Left lung (tissue), 10 donors: Measurements from ENCODE around the gene RBMX. TPM values are rescaled to one million over a fixed set of nuclear protein-coding genes. Genes with fewer than 3 reads are reported as not detected.

Experiments used
- ATAC-seq: fragments of 200-7000 bp; cut with Tn5 transposase; one replicate; pipeline ENCODE4 v1.9.1; 2020; ENCODE audit warnings: moderate library complexity
- DNase-seq, 4 donors: peaks; one replicate each; pipeline ENCODE4 v3.0.0-alpha.2; 2013 to 2020
- H3K27ac ChIP-seq, 2 donors: fragments of 200-600 bp; sonication (generic) in 1 of 2; one replicate each; pipeline versions ENCODE4 v1.5.0 to v1.8.0; 2020 to 2021
- H3K27me3 ChIP-seq, 2 donors: fragments of 200-600 bp; sonication (generic) in 1 of 2; one replicate each; pipeline versions ENCODE4 v1.5.0 to v1.8.0; 2020 to 2021
- H3K36me3 ChIP-seq, 2 donors: fragments of 200-600 bp; sonication (generic) in 1 of 2; one replicate each; pipeline versions ENCODE4 v1.5.0 to v1.8.0; 2020 to 2021
- H3K4me1 ChIP-seq, 2 donors: fragments of 200-600 bp; one replicate each; pipeline ENCODE4 v1.8.0; 2021
- H3K4me3 ChIP-seq, 2 donors: fragments of 200-600 bp; sonication (generic) in 1 of 2; one replicate each; pipeline versions ENCODE4 v1.5.0 to v1.8.0; 2020 to 2021; ENCODE audit warnings: mild to moderate bottlenecking in 1 of 2
- H3K9me3 ChIP-seq, 2 donors: fragments of 200-600 bp; sonication (generic) in 1 of 2; one replicate each; pipeline versions ENCODE4 v1.5.0 to v1.8.0; 2020 to 2021
- intact Hi-C, 2 donors: fragments of 100-400 bp; cut with DNase I; formaldehyde crosslinking; loops; one replicate each; pipeline versions ENCODE4 v1.11.2 to v1.14.2; 2022
- polyA plus RNA-seq, 6 donors: library from polyadenylated mRNA; unstranded; fragments of 120-200 nt; gene quantifications; one replicate each; pipeline ENCODE4 v1.2.1, GENCODE V29; 2013; ENCODE audit not compliant: insufficient read length in 6 of 6
- total RNA-seq, 2 donors: library from RNA; stranded (reverse); fragmentation: NEBNext Ultra II Directional; extraction: Animal tissue kit (Norgen Biotek cat#: 25700); gene quantifications; one replicate each; pipeline ENCODE4 v1.2.1, GENCODE V29; 2021
- TF ChIP-seq, protein P1 (sequence below), 2 donors: fragments of 200-600 bp; sonication (generic) in 1 of 2; IDR thresholded peaks; one replicate each; pipeline versions ENCODE4 v1.5.0 to v1.8.0; 2021; ENCODE audit warnings: antibody characterized with exemption in 2 of 2
- donor health status: DM: no; HTN: yes; CAD: no.
- donor health status: DM: no; HTN: no; CAD: no.

The RBMX gene
- total and polyA plus RNA-seq, 8 donors: 102 to 528 (median 432) TPM

DNA sequence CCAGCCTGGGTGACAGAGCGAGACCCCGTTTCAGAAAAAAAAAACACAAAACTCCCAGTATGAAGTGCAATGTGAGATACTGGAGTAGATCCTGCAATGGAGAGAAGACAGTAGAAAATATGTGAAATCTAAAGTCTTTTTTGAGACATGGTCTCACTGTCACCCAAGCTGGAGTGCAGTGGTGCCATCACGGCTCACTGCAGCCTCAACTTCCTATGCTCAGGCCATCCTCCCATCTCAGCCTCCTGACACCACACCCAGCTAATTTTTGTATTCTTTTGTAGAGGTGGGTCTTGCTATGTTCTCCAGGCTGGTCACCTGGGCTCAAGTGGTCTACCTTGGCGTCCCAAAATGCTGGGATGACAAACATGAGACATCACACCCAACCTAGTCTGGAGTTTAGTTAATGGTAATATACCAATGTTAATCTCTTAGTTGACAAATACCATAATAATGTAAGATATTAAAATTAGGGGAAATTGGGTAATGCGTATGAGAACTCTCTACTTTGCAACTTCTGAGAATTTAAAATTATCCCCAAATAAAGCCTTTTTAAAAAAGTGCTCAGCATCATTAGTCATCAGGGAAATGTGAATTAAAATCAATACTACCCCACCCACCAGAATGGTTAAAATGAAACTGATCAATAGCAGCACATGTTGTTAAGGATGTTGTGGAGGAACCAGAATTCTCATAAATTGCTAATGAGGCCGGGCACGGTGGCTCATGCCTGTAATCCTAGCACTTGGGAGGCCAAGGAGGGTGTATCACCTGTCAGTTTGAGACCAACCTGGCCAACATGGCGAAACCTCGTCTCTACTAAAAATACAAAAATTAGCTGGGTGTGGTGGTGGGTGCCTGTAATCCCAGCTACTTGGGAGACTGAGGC is 15.0 kb downstream of the RBMX start:
- DNase-seq (no peak), ATAC-seq (no peak)
- intact Hi-C loops: no loop called here
- H3K9me3 ChIP-seq: no peaks in the 10 kb centered on the region
- no peak overlapping the region for H3K27ac ChIP-seq
- no peak overlapping the region for H3K4me3 ChIP-seq
- peaks cover 0 to 46% of the 10 kb centered on the region in 2 donors for H3K36me3 ChIP-seq
- H3K27me3 ChIP-seq: no peaks in the 10 kb centered on the region
- TF ChIP-seq, protein P1, sequence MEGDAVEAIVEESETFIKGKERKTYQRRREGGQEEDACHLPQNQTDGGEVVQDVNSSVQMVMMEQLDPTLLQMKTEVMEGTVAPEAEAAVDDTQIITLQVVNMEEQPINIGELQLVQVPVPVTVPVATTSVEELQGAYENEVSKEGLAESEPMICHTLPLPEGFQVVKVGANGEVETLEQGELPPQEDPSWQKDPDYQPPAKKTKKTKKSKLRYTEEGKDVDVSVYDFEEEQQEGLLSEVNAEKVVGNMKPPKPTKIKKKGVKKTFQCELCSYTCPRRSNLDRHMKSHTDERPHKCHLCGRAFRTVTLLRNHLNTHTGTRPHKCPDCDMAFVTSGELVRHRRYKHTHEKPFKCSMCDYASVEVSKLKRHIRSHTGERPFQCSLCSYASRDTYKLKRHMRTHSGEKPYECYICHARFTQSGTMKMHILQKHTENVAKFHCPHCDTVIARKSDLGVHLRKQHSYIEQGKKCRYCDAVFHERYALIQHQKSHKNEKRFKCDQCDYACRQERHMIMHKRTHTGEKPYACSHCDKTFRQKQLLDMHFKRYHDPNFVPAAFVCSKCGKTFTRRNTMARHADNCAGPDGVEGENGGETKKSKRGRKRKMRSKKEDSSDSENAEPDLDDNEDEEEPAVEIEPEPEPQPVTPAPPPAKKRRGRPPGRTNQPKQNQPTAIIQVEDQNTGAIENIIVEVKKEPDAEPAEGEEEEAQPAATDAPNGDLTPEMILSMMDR (IDR thresholded peaks at IDR 0.05): no peak
- peaks cover 0 to 7% of the 10 kb centered on the region in 2 donors for H3K4me1 ChIP-seq

DNA sequence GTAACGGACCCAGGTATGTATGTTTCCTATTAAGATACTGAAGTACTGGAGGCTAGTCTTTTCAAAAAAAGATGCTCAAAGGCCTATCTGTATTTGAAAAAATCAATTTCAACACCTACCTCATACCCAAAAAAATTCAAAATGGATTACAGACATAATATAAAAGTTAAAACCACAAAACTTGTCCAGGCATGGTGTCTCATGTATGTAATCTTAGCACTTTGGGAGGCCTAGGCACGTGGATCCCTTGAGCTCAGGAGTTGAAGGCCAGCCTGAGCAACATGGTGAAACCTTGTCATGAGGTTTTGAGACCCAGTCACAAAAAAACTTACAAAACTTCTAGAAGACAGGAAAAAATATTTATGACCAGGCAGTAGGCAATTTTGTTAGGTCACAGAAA is 16.7 kb downstream of the RBMX start:
- intact Hi-C loops: no loop called here
- DNase-seq (no peak), ATAC-seq (no peak)
- no peaks in the 10 kb centered on the region for H3K4me1 ChIP-seq
- H3K27me3 ChIP-seq: no peaks in the 10 kb centered on the region
- H3K27ac ChIP-seq: no peak overlapping the region
- peaks cover 0 to 36% of the 10 kb centered on the region in 2 donors for H3K36me3 ChIP-seq
- no peaks in the 10 kb centered on the region for H3K9me3 ChIP-seq
- no peak overlapping the region for H3K4me3 ChIP-seq
- TF ChIP-seq, protein P1 (IDR thresholded peaks at IDR 0.05): no peak

DNA sequence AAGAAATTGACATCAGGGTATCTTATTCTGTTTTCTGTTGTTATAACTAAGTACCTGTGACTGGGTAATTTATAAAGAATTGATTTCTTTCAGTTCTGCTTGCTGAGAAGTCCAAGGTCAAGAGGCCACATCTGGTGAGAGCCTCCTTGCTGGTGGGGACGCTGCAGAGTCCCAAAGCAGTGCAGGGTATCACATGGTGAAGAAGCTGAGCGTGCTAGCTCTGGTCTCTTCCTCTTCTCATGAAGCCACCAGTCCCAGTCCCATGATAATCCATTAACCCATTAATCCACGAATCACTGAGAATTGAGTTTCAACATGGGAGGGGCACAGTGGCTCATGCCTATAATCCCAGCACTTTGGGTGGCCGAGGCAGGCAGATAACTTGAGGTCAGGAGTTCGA is 18.0 kb downstream of the RBMX start:
- Histone ChIP-seq H3K4me3 (no peak overlapping the region), H3K9me3 (no peaks in the 10 kb centered on the region), H3K27ac (no peak overlapping the region), H3K36me3 (peaks cover 0 to 27% of the 10 kb centered on the region in 2 donors), H3K4me1 (no peaks in the 10 kb centered on the region), H3K27me3 (no peaks in the 10 kb centered on the region)
- ATAC-seq (no peak), DNase-seq (no peak)
- TF ChIP-seq, protein P1 (IDR thresholded peaks at IDR 0.05): no peak
- intact Hi-C loops: no loop called here

DNA sequence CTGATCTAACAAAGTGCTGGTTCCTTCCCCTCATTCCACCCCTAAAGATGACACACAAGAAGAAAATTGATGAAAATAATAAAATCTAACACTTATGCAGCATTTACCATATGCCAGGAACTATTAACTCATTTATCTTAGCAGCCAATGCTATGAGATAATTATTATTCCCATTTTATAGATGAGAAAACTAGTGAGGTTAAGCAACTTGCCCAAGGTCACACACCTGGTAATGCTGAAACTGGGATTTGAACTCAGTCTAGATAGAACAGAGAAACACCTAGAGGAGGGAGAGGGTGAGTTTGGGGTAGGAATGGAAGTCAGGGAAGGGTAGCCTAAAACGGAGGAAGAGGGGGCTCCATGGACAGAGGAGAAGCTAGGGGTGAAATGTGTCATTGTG is 18.6 kb downstream of the RBMX start:
- Histone ChIP-seq H3K9me3 (no peaks in the 10 kb centered on the region), H3K4me3 (no peak overlapping the region), H3K4me1 (no peaks in the 10 kb centered on the region), H3K27me3 (no peaks in the 10 kb centered on the region), H3K36me3 (peaks cover 0 to 27% of the 10 kb centered on the region in 2 donors), H3K27ac (no peak overlapping the region)
- ATAC-seq (no peak), DNase-seq (no peak)
- intact Hi-C loops: no loop called here
- TF ChIP-seq, protein P1 (IDR thresholded peaks at IDR 0.05): no peak

DNA sequence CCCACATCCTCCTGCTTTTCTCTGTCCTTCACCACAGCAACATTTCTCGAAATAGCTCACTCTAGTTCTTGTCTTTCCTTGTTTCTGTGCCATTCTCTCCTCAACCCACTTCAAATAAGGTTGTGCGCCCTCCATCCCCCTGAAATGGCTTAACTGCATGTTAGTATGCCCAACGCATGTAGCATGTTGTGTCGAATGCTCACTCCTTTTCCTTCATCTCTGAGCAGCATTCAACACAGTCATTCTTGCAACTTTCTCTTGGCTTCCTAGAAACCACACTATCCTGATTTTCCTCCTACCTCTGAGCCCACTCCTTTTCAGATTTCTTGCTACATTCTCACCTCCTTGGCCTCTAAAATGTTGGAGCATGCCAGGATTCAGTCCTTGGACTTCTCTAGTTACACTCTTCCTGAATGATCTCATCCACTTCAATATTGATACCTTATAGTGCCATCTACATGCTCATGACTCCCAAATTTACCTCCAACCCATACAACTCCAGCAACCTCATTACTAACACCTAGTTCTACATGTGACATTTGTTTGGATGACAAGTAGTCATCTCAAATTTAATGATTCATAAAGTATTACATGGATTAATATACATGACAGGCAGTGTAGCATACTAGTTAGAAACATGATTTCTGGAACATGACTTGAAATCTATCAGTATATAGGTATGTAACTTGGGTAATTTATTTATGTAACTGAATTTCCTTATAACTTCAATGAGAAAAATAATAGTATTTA is 22.3 kb downstream of the RBMX start:
- Histone ChIP-seq H3K36me3 (peaks cover 0 to 9% of the 10 kb centered on the region in 2 donors), H3K4me3 (no peak overlapping the region), H3K9me3 (no peaks in the 10 kb centered on the region), H3K27ac (no peak overlapping the region), H3K4me1 (no peaks in the 10 kb centered on the region), H3K27me3 (no peaks in the 10 kb centered on the region)
- intact Hi-C loops: no loop called here
- TF ChIP-seq, protein P1 (IDR thresholded peaks at IDR 0.05): no peak
- ATAC-seq (no peak), DNase-seq (no peak)
